IMR-90 (cell line): ENCODE data around the gene GPR45. TPM values are rescaled to one million over a fixed set of nuclear protein-coding genes. Genes with fewer than 3 reads are reported as not detected.
A peak's percentile ranks its signal among the peaks of the same experiment; 100 is the strongest.

ENCODE experiments used
- ATAC-seq: fragments of 200-7000 bp; cut with Tn5 transposase; 2 replicates; pipeline ENCODE4 v1.9.1; 2020; ENCODE audit warnings: low read depth, mild to moderate bottlenecking, moderate library complexity
- BruUV-seq: library from RNA; stranded (reverse); fragments of 400-500 nt; replicated peaks from 2 replicates; lab custom pipeline; 2021; lab: Mats Ljungman, UMichigan
- CTCF ChIA-PET: fragments of 300-600 bp; formaldehyde crosslinking; extraction: SDS; loops from one replicate; lab custom pipeline; 2021; ENCODE audit warnings: antibody characterized with exemption; lab: Yijun Ruan, JAX
- POLR2A ChIA-PET: fragments of 300-600 bp; sonication (Branson Sonifier 250); formaldehyde crosslinking; loops from one replicate; lab custom pipeline; 2022; ENCODE audit warnings: antibody characterized with exemption; ENCODE audit not compliant: unreplicated experiment; lab: Charles Lee
- DNase-seq: peaks from one replicate; pipeline ENCODE4 v3.0.0; 2013
- H2AFZ ChIP-seq: replicated peaks from 2 replicates; pipeline ENCODE3; 2013; ENCODE audit warnings: low read length, mild to moderate bottlenecking; ENCODE audit not compliant: poor library complexity
- H2AK5ac ChIP-seq: 2 replicates; pipeline ENCODE4 v1.6.1; 2013; ENCODE audit warnings: low read depth, low read length, inconsistent platforms
- H2AK9ac ChIP-seq: replicated peaks from 2 replicates; pipeline ENCODE3; 2013; ENCODE audit warnings: mild to moderate bottlenecking, low read depth, low read length, moderate library complexity; ENCODE audit not compliant: poor library complexity
- H2BK120ac ChIP-seq: 2 replicates; pipeline ENCODE4 v1.6.1; 2013; ENCODE audit warnings: low read depth, low read length, inconsistent platforms
- H2BK15ac ChIP-seq: 3 replicates; pipeline ENCODE4 v1.6.1; 2013; ENCODE audit warnings: low read depth, low read length, inconsistent platforms
- H2BK20ac ChIP-seq: 2 replicates; pipeline ENCODE4 v1.6.1; 2013; ENCODE audit warnings: low read depth, mild to moderate bottlenecking, inconsistent platforms, low read length, moderate library complexity
- H2BK5ac ChIP-seq: 2 replicates; pipeline ENCODE4 v1.6.1; 2013; ENCODE audit warnings: mild to moderate bottlenecking, low read depth, low read length, inconsistent platforms; ENCODE audit not compliant: poor library complexity, severe bottlenecking
- H3K14ac ChIP-seq: replicated peaks from 2 replicates; pipeline ENCODE4 v1.6.1; 2013; ENCODE audit warnings: low read depth, low read length, inconsistent platforms
- H3K18ac ChIP-seq: 2 replicates; pipeline ENCODE4 v1.6.1; 2013; ENCODE audit warnings: low read depth, low read length, control low read depth
- H3K23ac ChIP-seq: 2 replicates; pipeline ENCODE4 v1.6.1; 2013; ENCODE audit warnings: low read depth, low read length, inconsistent platforms
- H3K27ac ChIP-seq: 2 replicates; pipeline ENCODE4 v1.5.1; 2013; ENCODE audit warnings: mild to moderate bottlenecking, control low read depth, low read length; ENCODE audit not compliant: insufficient read depth
- H3K27me3 ChIP-seq: 2 replicates; pipeline ENCODE4 v1.6.1; 2013; ENCODE audit warnings: low read length; ENCODE audit not compliant: control insufficient read depth, insufficient read depth
- H3K36me3 ChIP-seq: 2 replicates; pipeline ENCODE4 v1.6.1; 2013; ENCODE audit warnings: low read length, mixed read lengths; ENCODE audit not compliant: control insufficient read depth, insufficient read depth
- H3K4ac ChIP-seq: 2 replicates; pipeline ENCODE4 v1.6.1; 2013; ENCODE audit warnings: low read depth, low read length, inconsistent platforms
- H3K4me1 ChIP-seq: 2 replicates; pipeline ENCODE4 v1.6.1; 2013; ENCODE audit warnings: low read length, mixed read lengths; ENCODE audit not compliant: control insufficient read depth, insufficient read depth
- H3K4me2 ChIP-seq: 2 replicates; pipeline ENCODE4 v1.6.1; 2013; ENCODE audit warnings: low read depth, mild to moderate bottlenecking, control low read depth, low read length, moderate library complexity
- H3K4me3 ChIP-seq: 2 replicates; pipeline ENCODE4 v1.5.1; 2013; ENCODE audit warnings: low read depth, mild to moderate bottlenecking, control low read depth, low read length, moderate library complexity; ENCODE audit not compliant: insufficient read depth
- H3K56ac ChIP-seq: 2 replicates; pipeline ENCODE4 v1.6.1; 2013; ENCODE audit warnings: low read length, inconsistent platforms; ENCODE audit not compliant: insufficient read depth; ENCODE audit errors: extremely low read depth
- H3K79me1 ChIP-seq, 2 experiments: 2 replicates each; pipeline ENCODE4 v1.6.1; 2013; ENCODE audit warnings: low read length in 2 of 2, inconsistent platforms in 1 of 2, low read depth in 1 of 2
- H3K9ac ChIP-seq: 2 replicates; pipeline ENCODE4 v1.6.1; 2013; ENCODE audit warnings: low read depth, low read length, control low read depth
- H3K9me1 ChIP-seq: 2 replicates; pipeline ENCODE4 v1.6.1; 2013; ENCODE audit warnings: low read length, inconsistent platforms; ENCODE audit not compliant: insufficient read depth
- H3K9me3 ChIP-seq: 2 replicates; pipeline ENCODE4 v1.6.1; 2013; ENCODE audit warnings: low read length; ENCODE audit not compliant: control insufficient read depth, insufficient read depth
- H4K20me1 ChIP-seq: 2 replicates; pipeline ENCODE4 v1.6.1; 2013; ENCODE audit warnings: low read length, inconsistent platforms; ENCODE audit not compliant: insufficient read depth
- H4K5ac ChIP-seq: 2 replicates; pipeline ENCODE4 v1.6.1; 2013; ENCODE audit warnings: mild to moderate bottlenecking, low read depth, low read length, control low read depth
- H4K8ac ChIP-seq, 2 experiments: 2 replicates each; pipeline ENCODE4 v1.6.1; 2013; ENCODE audit warnings: low read depth in 2 of 2, low read length in 2 of 2, control low read depth in 1 of 2, inconsistent platforms in 1 of 2
- H4K91ac ChIP-seq: 2 replicates; pipeline ENCODE4 v1.6.1; 2013; ENCODE audit warnings: low read depth, low read length, inconsistent platforms; ENCODE audit not compliant: insufficient read depth
- BHLHE40 ChIP-seq: fragments of 150-350 bp; IDR thresholded peaks from 2 replicates; pipeline ENCODE4 v1.6.1; 2016; ENCODE audit warnings: mild to moderate bottlenecking, low read depth, low read length
- CTCF ChIP-seq: conservative IDR thresholded peaks from 2 replicates; pipeline ENCODE4 v1.5.1; 2012; ENCODE audit warnings: mild to moderate bottlenecking, low read depth, low read length, improper control_type of control experiment
- MAZ ChIP-seq: IDR thresholded peaks from 2 replicates; pipeline ENCODE4 v1.6.1; 2012; ENCODE audit warnings: low read depth, mild to moderate bottlenecking, low read length, improper control_type of control experiment, moderate library complexity, borderline replicate concordance
- RAD21 ChIP-seq: IDR thresholded peaks from 2 replicates; pipeline ENCODE4 v1.6.1; 2012; ENCODE audit warnings: low read length, improper control_type of control experiment
- RCOR1 ChIP-seq: IDR thresholded peaks from 2 replicates; pipeline ENCODE4 v1.6.1; 2012; ENCODE audit warnings: mild to moderate bottlenecking, low read length, improper control_type of control experiment; ENCODE audit not compliant: insufficient replicate concordance
- WGBS, 2 experiments: methylation state at CpG; one replicate each; pipeline versions ENCODE4 v1.1.5 to v1.1.7; 2013; ENCODE audit warnings: missing lambda C conversion rate in 2 of 2; ENCODE audit not compliant: insufficient read length in 1 of 2; ENCODE audit errors: extremely low coverage in 2 of 2; 5-methylcytosine and 5-hydroxymethylcytosine counted together
- dilution Hi-C: fragments of 300-500 bp; cut with HindIII; formaldehyde crosslinking; loops from one replicate; pipeline ENCODE4 v1.14.3; 2018; ENCODE audit warnings: low sequenced_read_pairs; ENCODE audit not compliant: unreplicated experiment
- in situ Hi-C: fragments of 300-500 bp; cut with MboI; formaldehyde crosslinking; loops from 3 replicates; pipeline ENCODE4 v1.14.3; 2019; ENCODE audit warnings: low sequenced_read_pairs, inconsistent platforms, mixed read lengths
- intact Hi-C: fragments of 100-400 bp; cut with micrococcal nuclease; formaldehyde crosslinking; loops from 2 replicates; pipeline ENCODE4 v1.10.0; 2022
- polyA plus RNA-seq, 3 experiments: library from polyadenylated mRNA; depleted of rRNA; stranded (reverse); fragments of >200 nt; gene quantifications; 2 replicates each; pipeline ENCODE4 v1.2.3, GENCODE V29; 2012; ENCODE audit warnings: low replicate concordance in 1 of 3
- total RNA-seq: library from RNA; depleted of rRNA; stranded (reverse); fragments of >200 nt; gene quantifications from 2 replicates; pipeline ENCODE4 v1.2.3, GENCODE V29; 2012
- TF ChIP-seq, protein P1 (sequence below): fragments of 150-350 bp; IDR thresholded peaks from 2 replicates; pipeline ENCODE4 v1.6.1; 2017; ENCODE audit warnings: mild to moderate bottlenecking, antibody characterized with exemption, low read length, low read depth

GPR45 gene
- total and polyA plus RNA-seq, 2 of the 4 experiments (the other 2 are of a cell fraction), result not detected

GRCh38 chr2:105287692-105288091 lies 46.1 kb downstream of the GPR45 start:
- Histone ChIP-seq H3K4me1 (0 out of 2 replicates have a peak, but pooled peaks cover 2% of the 10 kb centered on the region), H3K18ac (no peak overlapping the region), H2BK5ac (no peak overlapping the region), H3K4me2 (no peak overlapping the region), H4K5ac (no peak overlapping the region), H4K8ac (no peak overlapping the region), H4K91ac (no peak overlapping the region), H3K4ac (no peak overlapping the region), H3K27me3 (no peaks in the 10 kb centered on the region), H2AK5ac (no peak overlapping the region), H2AFZ (no peak overlapping the region), H2BK20ac (no peak overlapping the region), H3K14ac (no peak overlapping the region), H3K4me3 (no peak overlapping the region), H4K20me1 (no peaks in the 10 kb centered on the region), H3K9me1 (peaks cover 4% of the 10 kb centered on the region; the same call in 1 of the 2 replicates), H2BK120ac (no peak overlapping the region), H3K9ac (no peak overlapping the region), H3K56ac (no peak overlapping the region), H3K79me1 (peaks cover 0 to 3% of the 10 kb centered on the region in 2 experiments; a peak in 2 of 4 replicates), H3K23ac (no peak overlapping the region), H2BK15ac (no peak overlapping the region), H3K36me3 (peaks cover 14% of the 10 kb centered on the region), H2AK9ac (no peak overlapping the region), H3K9me3 (no peaks in the 10 kb centered on the region), H3K27ac (no peak overlapping the region)
- DNase-seq, result peak; percentile 35
- WGBS, 2 experiments, result no CpG with 5 or more reads among the region's 5 CpGs
- POLR2A ChIA-PET, result no interaction called here
- no peak for ATAC-seq
- TF ChIP-seq MAZ (no peak), RAD21 (peak; percentile 31), BHLHE40 (peak; percentile 73; the same call in 1 of the 2 replicates), RCOR1 (no peak), CTCF (peak; percentile 41)
- TF ChIP-seq, protein P1, sequence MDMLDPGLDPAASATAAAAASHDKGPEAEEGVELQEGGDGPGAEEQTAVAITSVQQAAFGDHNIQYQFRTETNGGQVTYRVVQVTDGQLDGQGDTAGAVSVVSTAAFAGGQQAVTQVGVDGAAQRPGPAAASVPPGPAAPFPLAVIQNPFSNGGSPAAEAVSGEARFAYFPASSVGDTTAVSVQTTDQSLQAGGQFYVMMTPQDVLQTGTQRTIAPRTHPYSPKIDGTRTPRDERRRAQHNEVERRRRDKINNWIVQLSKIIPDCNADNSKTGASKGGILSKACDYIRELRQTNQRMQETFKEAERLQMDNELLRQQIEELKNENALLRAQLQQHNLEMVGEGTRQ, result peak; percentile 67; the same call in 1 of the 2 replicates
- intact Hi-C loops (no loop called here), dilution Hi-C loops (no loop called here), in situ Hi-C loops (no loop called here)
- no TSS peak for BruUV-seq
- CTCF ChIA-PET, result no interaction called here
